HG02623 (cell line): ENCODE data around the gene TNIK.

Experiments
- ATAC-seq: cut with Tn5 transposase; IDR thresholded peaks from one replicate; pipeline ENCODE4 v1.9.1; 2021; ENCODE audit warnings: moderate library complexity; ENCODE audit not compliant: unreplicated experiment

TNIK gene

DNA sequence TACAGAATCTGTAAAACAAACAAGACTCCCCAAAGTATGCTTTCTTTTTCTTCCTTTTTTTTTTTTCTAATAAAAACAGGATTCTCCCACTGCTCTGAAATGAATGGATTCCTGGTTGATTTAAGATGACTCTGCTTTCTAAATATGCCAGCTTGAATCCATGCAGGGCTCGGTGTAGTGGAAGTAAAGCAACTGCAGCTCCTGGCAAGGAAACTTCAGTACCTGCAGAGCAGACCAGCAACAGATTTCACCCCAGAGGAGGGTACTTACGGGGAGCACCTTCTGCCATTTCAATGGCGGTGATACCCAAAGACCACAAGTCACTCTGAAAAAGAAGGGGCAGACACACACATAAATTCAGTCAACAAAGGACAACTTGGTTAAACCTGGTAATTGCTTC, 283.1 kb downstream of the TNIK start:
- ATAC-seq = no peak

DNA sequence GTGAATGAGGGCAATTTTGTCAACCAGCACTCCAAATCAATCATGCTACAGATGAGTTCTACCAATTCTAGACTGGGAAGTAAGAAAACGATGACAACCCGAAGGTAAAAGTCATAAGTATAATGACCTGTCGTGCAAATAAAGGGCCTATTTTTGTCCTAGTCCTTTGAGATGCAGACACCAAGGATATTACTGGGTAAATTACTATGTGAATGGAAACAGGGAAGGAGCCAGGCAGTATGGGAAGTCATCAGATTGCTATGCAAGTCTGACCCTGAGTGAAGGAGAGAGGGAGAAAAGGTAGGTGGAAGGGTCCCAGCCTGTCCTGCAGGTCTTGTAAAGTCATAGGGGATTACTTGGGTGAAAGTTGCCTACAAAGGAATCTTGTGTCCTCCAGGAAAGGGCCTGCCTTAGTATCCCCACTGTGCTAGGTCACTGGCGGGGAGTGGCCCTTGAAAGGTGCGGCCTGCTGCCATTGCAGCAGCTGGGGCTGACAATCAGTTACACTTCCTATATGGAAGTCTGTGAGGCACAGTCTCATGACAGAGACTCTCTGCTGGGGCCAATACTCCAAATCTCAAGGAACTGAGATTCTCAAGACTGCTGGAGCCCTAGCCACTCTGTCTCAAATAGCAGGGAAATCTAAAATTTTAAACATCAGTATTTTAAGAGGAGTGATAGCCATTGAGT, 283.8 kb downstream of the TNIK start:
- ATAC-seq = no peak

DNA sequence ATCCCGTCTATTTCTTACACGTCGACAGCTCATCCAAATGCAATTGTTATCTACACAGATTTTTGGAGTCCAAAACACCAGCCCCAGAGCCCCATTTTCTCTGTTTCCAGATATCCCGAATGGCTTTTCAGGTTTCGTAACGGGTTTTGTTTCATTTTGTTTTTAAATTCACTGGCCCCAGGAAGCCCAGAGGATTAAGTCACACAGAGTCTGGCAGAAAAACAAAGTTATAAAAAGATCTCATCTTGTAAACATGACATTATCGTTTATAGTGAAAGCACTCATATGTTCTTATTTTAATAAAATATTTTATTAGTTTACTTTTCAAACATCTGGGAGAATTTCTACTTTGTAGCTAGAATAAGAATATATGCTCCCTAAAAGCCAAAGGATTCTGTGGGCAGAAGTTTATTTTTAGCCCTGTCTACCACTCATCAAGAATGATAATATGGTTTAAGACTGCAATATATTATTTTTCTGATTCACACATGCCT, 284.4 kb downstream of the TNIK start:
- ATAC-seq = no peak

DNA sequence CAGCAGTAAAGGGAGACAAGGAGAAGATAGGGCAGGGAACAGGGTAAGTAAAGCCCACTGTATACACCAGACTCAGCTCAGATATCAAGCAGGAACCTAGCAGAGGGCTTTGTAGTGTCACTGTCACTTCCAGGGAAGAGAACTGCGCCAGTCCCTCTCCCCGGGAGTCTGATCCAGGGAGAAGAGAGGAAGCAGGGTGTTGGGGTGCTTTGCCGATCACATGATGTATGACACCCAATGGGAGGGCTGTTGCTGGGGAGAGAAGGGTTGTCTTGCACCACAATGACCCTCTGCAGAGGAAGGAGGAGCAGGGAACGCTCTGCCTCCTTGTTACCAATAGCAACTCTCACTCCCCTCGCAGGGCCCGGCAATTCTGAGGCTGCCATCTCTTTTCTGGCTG, 286.5 kb downstream of the TNIK start:
- no peak for ATAC-seq

DNA sequence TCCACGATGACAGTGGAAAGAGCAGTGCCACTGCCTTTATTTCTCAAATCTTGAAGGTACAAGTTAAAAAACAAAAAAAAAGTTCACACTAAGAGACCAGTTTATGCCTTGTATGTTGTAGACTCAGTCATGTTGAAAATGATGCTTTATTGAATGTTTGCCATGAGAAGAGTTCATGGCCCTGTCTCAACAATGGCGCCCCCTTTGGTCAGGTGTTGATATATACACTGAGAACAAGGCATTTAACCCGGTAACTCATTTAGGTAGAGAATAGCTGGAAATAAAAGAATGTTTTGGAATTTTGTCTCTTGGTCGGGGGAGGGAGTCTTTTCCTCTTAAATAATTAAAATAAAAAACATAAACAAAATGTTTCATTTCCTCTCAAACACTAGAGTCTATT, 288.1 kb downstream of the TNIK start:
- ATAC-seq = no peak

DNA sequence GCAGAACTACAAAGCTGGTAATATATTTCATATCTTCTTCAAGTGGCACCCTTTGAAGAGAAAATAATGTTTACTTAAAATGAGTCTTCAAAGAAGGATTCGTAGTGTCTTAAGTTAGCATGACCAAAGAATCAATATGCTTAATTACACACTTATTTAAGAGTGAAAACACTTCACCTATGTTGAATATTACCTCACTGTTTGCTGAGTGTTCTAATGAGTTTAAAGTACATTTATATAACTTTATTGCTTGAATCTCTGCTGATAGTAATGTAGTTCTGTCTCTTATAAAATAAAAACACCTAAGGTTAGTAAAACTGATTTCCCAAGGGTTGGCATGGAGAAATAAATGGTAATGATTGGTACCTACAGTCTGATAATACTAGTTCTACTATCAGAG, 290.3 kb downstream of the TNIK start:
- no peak for ATAC-seq

DNA sequence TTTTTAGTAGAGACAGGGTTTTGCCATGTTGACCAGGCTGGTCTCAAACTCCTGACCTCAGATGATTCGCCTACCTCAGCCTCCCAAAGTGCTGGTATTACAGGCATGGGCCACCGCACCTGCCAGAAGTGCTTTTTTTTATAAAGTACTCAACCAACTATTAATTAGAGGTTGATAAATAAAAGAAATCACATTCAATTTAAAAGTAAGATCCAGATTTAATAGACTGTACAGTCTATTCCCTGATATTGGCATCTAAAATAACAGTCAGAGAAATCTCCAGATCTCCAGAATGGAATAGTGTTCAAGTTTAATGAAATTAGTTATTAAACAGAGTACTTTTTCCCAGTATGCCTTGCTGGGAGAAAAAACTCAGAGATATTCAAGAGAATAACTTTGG, 290.8 kb downstream of the TNIK start:
- no peak for ATAC-seq

DNA sequence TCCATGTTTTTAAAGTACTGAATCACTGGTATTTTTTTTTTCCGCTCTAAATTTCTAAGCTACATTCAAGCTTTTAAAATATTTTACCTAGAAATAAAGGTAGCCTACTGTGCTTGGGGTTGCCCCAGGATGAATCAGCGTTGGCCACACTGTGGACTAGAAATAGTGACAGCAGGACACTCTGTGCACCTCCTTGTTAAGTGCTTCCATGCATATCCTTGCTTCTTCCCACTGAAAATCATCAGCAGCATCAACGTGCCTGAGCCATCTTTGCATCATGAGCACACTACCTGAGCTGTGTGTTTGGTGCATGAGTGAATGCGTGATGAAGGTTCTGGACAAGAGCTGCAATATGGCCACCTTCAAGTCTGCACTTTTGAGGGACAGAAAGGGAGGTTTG, 291.7 kb downstream of the TNIK start:
- ATAC-seq = no peak

DNA sequence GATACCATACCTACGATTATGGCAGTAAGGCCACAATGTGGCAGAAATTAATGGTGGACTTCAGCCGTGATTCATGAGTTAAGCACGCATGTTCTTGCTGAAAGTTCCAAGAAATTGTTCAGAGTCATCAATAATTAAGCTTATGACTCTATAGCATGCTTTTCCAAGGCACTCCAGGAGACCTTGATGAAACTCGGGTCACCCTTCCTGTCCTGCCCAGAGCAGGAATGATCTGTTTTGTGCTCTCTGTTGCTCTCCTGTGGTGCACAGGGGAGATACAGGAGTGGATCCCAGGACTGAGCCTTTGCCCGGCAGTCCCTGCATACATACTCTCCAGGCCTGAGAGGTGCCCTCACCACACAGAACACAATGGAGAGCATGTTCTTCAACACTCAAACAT, 292.1 kb downstream of the TNIK start:
- ATAC-seq = no peak

DNA sequence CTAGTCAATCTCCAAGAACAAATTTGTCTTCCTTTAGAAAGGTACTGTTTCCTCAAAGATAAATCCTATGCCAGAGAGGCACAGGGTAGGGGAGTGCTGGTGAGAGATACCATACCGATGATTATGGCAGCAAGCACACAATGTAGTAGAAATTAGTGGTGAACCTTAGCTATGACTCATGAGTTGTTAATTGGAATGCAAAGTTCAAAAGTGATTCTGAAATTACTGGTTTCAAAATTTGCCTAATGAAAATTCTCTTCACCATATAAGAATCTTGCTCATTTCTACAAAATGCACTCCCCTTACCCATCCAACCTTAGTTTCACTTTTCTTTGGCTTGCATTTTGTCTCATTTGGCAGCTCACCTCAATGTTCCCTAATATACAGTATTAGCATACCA, 294.2 kb downstream of the TNIK start:
- peak; percentile 49 for ATAC-seq

DNA sequence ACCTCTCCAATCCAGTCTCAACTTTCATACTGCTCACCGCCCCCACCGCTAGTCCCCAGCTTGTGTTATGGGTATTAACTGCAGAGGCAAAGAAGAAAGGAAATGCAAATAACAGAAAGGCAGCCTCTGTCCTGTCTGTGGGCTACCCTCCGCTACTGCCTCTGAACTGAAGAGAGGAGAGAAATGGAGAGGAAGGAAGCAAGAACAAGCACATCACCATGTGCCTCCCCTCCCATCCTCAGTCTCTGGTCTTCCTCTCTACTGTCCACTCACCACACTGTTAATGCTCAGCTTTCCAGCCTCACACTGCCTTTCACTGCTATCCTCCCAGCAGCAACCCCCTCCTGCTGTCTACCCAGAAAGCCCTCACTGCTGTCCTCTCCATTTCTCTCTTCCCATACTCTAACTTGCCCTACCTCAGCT, 294.7 kb downstream of the TNIK start:
- peak; percentile 44 for ATAC-seq

DNA sequence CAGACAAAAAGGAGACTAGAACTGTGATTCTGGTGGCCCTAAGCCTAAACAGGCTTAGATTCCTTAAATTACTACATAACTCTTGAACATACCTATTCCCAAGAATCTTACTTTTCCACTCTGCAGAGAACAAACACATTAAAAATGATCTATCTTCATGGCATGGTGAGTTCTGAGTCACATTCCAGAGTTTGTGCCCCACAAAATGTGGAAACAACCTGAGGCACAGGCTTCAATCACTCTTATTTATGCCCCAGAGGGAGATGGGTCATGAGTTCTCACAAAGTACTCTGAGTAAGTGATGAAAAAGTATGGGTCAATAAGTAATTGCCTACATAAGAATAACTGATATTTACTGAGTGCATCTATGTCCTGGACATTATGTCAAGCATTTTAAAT, 296.1 kb downstream of the TNIK start:
- ATAC-seq = no peak

DNA sequence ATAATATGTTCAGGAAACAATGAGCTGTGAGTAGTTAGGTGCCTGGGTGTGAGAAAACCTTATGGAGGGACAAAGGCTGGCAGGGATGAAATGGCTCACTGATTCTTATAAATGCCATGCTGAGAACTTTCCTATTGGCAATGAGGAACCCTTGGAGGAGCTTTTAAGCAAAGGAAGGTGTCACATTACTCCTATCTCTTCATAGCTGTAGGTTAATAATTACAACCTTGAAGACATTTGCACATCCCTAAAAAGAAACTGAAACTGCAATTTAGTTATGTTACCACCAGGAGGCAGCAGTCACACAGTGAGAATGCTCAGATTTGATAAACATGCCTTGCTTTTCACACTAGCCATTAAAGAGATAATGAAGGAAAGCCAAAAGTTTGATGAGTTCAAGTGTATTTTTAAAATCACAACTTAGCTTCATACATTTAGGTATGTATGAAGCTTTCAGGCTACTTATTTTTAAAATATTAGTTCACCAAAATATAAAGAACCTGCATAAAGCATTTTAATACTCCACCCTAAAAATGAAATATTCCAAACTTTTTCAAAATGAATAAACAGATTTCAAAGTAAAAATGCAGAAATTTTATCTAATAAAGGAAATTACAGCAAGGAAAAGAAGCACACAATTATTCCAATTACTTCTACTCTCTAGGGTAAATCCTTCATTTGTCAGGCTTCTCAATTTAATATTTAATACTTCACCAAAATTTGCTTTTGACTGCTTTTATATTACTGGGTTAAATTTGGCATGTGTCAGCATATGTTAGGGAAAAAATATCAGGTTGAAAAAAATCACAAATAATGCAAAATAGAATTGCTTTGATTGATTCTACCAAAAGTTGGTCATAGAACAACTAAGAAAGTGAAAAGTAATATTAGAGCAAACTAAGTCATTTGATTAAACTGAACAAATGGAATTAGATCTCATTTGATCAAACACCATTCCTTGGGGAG, 296.8 kb downstream of the TNIK start:
- ATAC-seq = no peak

DNA sequence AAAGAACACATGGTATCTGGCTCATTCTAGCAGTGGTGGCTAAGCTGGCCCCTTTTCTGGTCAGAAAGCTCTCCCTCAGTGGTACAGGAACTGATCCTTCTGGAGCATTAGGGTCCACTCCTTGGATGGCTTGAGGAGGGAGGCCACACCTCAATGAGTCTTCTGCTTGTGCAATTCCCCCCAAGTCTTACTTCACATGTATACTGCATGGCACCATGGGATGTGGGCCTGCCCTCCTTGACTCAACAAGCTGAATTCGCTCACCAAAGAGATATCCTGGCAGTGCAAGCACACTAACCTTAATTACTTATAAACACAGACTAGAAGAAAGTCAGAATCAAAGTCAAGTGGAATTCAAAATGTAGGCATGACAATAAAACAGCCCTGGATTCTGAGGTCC, 299.9 kb downstream of the TNIK start:
- ATAC-seq = no peak

DNA sequence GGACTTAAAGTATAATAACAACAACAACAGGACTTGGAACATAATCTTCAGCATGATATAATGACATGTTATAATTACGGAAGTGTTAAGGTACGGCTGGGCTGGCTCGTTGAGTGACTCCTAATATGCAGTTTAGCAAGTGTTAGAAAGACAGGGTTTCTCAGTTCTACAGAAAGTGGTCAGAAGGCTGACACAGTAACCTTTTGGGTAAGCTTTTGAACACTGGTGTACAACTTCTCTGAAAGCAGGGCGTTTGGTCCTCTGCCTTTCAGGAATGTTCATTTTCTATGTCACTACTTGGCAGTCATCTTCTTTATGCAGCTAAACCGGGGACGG, 300.4 kb downstream of the TNIK start:
- no peak for ATAC-seq

DNA sequence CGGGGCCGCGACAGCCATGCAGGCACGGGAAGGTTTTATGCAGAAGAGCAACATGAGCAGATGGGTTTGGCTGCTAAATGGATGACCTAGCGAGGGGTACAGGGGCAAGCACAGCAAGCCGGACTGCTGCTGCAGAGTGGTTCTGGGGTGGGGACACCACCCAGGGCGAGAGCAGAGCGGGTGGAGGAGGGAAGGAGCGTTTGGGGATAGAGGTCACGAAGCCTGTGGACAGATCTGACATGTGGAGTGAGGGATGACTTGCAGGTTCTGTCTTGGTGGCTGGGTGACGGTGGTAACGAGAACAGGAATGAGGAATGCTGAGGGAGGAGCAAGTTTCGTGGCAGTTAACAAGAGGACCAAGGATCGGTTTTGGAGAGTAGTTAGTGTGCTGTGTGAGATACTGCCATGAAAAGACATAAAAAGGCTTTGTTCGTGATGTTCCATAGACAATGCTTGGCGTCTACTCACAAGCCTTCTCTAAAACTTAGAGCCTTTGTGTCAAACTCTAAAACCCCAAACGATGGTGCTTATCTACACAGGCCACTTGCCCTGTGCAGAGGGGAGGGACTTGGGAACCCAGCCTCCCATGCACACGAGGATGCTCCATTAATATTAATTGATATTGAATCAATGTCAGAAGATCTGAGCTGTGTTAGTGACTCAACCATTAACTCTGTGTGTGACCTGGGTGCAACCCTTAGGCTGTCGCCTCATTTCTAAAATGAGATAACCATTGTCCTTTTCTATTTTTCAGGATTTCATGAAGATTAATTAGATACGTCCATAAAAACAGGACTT, 301.0 kb downstream of the TNIK start:
- ATAC-seq = no peak

DNA sequence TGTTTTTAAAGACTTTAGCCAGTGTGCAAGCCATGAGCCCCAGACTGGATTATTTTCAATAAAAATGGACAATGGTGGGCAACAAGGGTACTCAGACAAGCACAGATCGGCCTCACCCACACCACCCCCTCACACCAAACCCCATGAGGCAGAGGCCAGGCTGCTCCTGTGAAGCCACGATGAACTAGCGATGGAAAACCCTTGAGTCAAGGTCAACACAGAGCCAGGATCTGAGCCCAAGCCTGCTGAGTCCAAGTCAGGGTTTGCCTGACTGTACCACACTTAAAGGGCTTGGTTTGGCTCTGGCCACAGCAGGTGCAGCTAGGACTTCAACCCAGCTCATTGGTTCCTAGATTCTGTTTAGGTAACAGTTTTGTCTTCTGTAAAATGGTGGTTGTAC, 302.2 kb downstream of the TNIK start:
- no peak for ATAC-seq

DNA sequence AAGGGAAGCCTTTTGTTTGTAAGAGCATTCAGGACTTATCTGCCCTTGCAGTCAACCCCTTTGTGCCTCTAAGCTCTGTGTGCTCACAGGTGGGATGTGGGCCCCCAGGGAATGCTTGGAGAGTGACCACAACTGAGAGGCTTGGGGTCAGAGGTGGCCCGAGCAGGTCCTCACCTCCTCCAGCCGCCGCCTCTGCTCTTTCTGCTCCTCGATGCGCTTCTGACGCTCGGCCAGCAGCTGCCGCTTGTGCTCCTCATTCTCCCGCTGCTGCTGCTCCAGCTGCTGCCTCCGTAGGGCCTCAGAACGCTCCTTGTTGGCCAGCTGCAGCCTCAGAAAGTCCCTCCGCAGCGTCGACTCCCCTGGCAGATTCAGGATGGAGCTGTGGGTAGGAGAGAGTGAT, 302.9 kb downstream of the TNIK start:
- no peak for ATAC-seq

DNA sequence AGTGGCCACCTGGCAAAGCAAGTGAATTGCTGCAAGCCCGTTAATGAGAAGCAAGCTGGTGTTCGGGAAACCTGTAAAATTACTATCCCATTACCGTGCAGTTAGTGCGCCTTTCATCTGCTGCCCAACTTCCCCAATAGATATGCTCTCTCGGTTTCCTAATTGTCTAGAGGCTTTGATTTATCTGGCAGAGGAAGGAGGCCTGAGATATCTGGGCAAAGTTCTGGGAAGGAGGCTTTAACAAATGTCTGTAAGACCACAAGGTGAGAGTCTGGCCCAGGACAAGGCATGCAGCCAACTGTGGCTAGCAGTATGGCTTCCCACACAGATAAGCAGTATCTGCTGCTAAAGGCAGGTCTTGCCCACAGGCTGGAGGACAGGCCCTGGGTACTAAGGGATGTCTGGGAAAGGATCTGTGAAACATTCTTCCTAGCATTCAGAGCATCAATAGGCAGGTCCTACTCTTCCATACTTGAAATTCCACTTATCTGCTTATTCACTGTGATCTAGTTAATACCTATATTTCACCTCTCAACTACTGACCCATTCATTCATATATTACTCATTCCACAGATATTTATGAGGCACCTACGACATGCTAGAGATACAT, 303.7 kb downstream of the TNIK start:
- no peak for ATAC-seq

DNA sequence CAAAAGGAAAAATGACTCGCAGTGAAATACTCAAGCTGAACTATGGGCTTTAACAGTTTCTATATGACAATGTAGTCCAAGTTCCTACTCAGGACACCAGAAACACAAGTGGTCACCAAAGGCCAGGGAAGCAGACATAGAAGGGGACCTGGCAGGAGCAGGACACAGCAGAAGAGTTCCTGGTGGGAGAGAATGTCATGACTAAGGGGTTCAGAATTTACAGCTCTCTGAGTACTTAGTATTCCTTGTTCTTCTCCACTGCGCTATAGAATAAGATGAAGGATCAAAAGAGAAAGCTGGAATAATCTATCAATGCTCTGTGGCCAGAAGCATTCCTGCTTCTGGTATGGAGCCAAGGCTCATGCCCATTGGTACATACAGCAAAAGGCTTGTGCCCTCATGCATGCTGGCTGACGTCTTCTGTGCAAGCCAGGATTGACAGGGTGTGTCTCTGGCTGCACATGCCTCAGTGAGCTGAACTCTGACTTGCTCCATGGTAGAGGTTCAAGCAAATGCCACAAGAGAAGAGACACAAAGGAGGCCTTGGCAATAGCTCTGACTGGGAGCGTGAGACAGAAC, 305.0 kb downstream of the TNIK start:
- ATAC-seq = no peak

DNA sequence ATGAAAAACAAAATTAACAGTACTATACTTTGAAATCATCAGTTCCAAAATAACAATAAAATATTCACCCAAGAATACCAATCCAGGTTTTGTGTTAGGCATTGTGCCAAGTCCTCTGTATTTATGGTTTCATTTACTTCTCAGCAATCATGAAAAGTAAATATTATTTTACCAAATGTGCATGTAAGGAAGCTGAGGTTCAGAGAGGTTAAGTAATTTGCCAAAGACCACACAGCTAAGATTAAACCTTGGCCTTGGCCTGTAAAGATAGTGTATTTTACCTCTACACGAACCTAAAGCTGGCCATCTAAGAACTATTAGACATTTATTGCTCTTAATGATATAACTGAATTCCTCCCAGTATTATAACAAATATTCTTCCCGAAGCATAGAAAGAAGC, 309.3 kb downstream of the TNIK start:
- ATAC-seq = no peak
